Endodermal cell (in vitro differentiated cells): Measurements from ENCODE around the gene MUSK. TPM values are rescaled to one million over a fixed set of nuclear protein-coding genes. Genes with fewer than 3 reads are reported as not detected.
"Not testable (repeated sequence)": the region's sequence is repeated elsewhere in the genome, so short reads cannot be mapped to it uniquely, and the experiment has no call there.

Experiments
- DNase-seq: peaks from one replicate; pipeline ENCODE4 v3.0.0-alpha.2; 2017
- H3K27ac ChIP-seq: 2 replicates; pipeline ENCODE4 v1.5.1; 2013; ENCODE audit warnings: mild to moderate bottlenecking, low read depth, low read length, moderate library complexity
- H3K27me3 ChIP-seq: 2 replicates; pipeline ENCODE4 v1.6.1; 2013; ENCODE audit warnings: mild to moderate bottlenecking, low read length, moderate library complexity; ENCODE audit not compliant: insufficient read depth, control insufficient read depth, poor library complexity, severe bottlenecking
- H3K36me3 ChIP-seq: 2 replicates; pipeline ENCODE4 v1.7.0; 2013; ENCODE audit warnings: mild to moderate bottlenecking, low read length, moderate library complexity; ENCODE audit not compliant: control insufficient read depth, insufficient read depth
- H3K4me1 ChIP-seq: one replicate; pipeline ENCODE4 v1.7.0; 2013; ENCODE audit warnings: low read length; ENCODE audit not compliant: control insufficient read depth, insufficient read depth
- H3K4me3 ChIP-seq: 2 replicates; pipeline ENCODE4 v1.5.1; 2013; ENCODE audit warnings: mild to moderate bottlenecking, low read length, moderate library complexity
- H3K9ac ChIP-seq: 2 replicates; pipeline ENCODE4 v1.6.1; 2013; ENCODE audit warnings: mild to moderate bottlenecking, low read length, moderate library complexity; ENCODE audit not compliant: poor library complexity, severe bottlenecking; ENCODE audit errors: extremely low read depth
- H3K9me3 ChIP-seq: 2 replicates; pipeline ENCODE4 v1.6.1; 2013; ENCODE audit warnings: mild to moderate bottlenecking, low read length, moderate library complexity; ENCODE audit not compliant: control insufficient read depth
- H3K27ac Mint-ChIP-seq: 2 replicates; pipeline ENCODE4 v1.8.0; 2020; ENCODE audit warnings: mixed read lengths
- H3K27me3 Mint-ChIP-seq: 2 replicates; pipeline ENCODE4 v1.8.0; 2021; ENCODE audit warnings: mild to moderate bottlenecking, mixed read lengths; ENCODE audit not compliant: insufficient read depth
- H3K36me3 Mint-ChIP-seq: 2 replicates; pipeline ENCODE4 v1.8.0; 2020; ENCODE audit warnings: low read depth, mixed read lengths
- H3K4me1 Mint-ChIP-seq: 2 replicates; pipeline ENCODE4 v1.8.0; 2020; ENCODE audit warnings: mixed read lengths
- H3K4me3 Mint-ChIP-seq: 2 replicates; pipeline ENCODE4 v1.8.0; 2020; ENCODE audit warnings: mild to moderate bottlenecking, moderate library complexity, mixed read lengths
- H3K9me3 Mint-ChIP-seq: 2 replicates; pipeline ENCODE4 v1.8.0; 2020; ENCODE audit warnings: mild to moderate bottlenecking, mixed read lengths
- WGBS, 2 experiments: methylation state at CpG; one replicate each; pipeline versions ENCODE4 v1.1.5 to v1.1.7; 2013; ENCODE audit warnings: missing lambda C conversion rate in 2 of 2, mixed read lengths in 1 of 2; ENCODE audit not compliant: insufficient coverage in 1 of 2, insufficient read length in 1 of 2; 5-methylcytosine and 5-hydroxymethylcytosine counted together
- total RNA-seq, 2 donors: library from RNA; stranded (reverse); fragmentation: NEBNext Ultra II Directional in 1 of 2; extraction: Animal tissue kit (Norgen Biotek cat#: 25700) in 1 of 2; gene quantifications; 2 replicates in 1 of 2; 3 replicates in 1 of 2; pipeline ENCODE4 v1.2.1, GENCODE V29; 2021
- TF ChIP-seq, protein P1 (sequence below): fragments of 200-600 bp; sonication (generic); conservative IDR thresholded peaks from 2 replicates; pipeline ENCODE4 v1.5.0; 2021; ENCODE audit warnings: antibody characterized with exemption, mild to moderate bottlenecking

The MUSK gene
- total RNA-seq, 2 donors from 2014 or later: not detected

DNA sequence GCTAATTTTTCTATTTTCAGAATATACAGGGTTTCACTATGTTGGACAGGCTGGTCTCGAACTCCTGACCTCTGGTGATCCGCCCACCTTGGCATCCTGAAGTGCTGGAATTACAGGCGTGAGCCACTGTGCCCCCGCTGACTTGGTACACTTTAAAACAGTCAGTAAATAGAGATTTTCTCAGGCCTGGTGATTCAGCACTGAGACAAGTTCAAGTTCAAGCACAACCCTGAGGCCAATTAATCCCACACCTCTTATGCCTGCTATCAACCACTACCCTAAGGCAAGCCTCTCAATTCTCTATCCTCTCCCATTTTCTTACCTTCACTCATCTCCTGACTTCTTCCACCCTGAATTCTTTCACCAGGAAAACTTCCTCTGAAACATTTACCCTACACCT lies 18.9 kb downstream of the MUSK start:
- TF ChIP-seq, protein P1, sequence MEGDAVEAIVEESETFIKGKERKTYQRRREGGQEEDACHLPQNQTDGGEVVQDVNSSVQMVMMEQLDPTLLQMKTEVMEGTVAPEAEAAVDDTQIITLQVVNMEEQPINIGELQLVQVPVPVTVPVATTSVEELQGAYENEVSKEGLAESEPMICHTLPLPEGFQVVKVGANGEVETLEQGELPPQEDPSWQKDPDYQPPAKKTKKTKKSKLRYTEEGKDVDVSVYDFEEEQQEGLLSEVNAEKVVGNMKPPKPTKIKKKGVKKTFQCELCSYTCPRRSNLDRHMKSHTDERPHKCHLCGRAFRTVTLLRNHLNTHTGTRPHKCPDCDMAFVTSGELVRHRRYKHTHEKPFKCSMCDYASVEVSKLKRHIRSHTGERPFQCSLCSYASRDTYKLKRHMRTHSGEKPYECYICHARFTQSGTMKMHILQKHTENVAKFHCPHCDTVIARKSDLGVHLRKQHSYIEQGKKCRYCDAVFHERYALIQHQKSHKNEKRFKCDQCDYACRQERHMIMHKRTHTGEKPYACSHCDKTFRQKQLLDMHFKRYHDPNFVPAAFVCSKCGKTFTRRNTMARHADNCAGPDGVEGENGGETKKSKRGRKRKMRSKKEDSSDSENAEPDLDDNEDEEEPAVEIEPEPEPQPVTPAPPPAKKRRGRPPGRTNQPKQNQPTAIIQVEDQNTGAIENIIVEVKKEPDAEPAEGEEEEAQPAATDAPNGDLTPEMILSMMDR: no peak
- Histone ChIP-seq H3K27ac (no peak overlapping the region), H3K27me3 (no peaks in the 10 kb centered on the region), H3K4me3 (no peak overlapping the region), H3K4me1 (no peaks in the 10 kb centered on the region), H3K36me3 (no peaks in the 10 kb centered on the region), H3K9ac (no peak overlapping the region), H3K9me3 (no peaks in the 10 kb centered on the region)
- no peaks in the 10 kb centered on the region for H3K27me3 Mint-ChIP-seq
- whole genome bisulfite sequencing, 2 experiments: 92 to 95% methylated on average over 4 of the region's 4 CpGs
- no peak for DNase-seq
- no peak overlapping the region for H3K27ac Mint-ChIP-seq
- no peaks in the 10 kb centered on the region for H3K4me1 Mint-ChIP-seq
- H3K9me3 Mint-ChIP-seq: no peaks in the 10 kb centered on the region
- H3K36me3 Mint-ChIP-seq: no peaks in the 10 kb centered on the region
- H3K4me3 Mint-ChIP-seq: no peak overlapping the region

DNA sequence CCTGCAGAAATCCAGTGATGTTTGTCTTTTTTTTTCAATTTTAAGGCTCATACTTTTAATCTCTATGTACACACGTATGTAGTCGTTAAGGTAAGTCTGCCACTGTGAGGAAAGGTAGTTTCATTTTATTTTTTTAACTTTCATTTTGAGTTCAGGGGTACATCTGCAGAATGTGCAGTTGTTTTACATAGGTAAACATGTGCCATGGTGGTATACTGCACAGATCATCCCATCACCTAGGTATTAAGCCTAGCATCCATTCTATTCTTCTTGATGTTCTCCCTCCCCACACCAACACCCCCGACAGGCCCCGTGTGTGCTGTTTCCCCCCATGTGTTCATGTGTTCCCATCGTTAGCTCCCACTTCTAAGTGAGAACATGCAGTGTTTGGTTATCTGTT lies 19.7 kb downstream of the MUSK start:
- Histone ChIP-seq H3K27me3 (no peaks in the 10 kb centered on the region), H3K4me3 (no peak overlapping the region), H3K4me1 (no peaks in the 10 kb centered on the region), H3K36me3 (no peaks in the 10 kb centered on the region), H3K27ac (no peak overlapping the region), H3K9ac (no peak overlapping the region), H3K9me3 (no peaks in the 10 kb centered on the region)
- Mint-ChIP-seq H3K27ac (no peak overlapping the region), H3K4me3 (no peak overlapping the region), H3K36me3 (no peaks in the 10 kb centered on the region), H3K27me3 (no peaks in the 10 kb centered on the region), H3K9me3 (no peaks in the 10 kb centered on the region), H3K4me1 (no peaks in the 10 kb centered on the region)
- 88 to 92% methylated on average over 3 to 5 of the region's 5 CpGs for WGBS, 2 experiments
- TF ChIP-seq, protein P1: no peak
- DNase-seq: no peak

DNA sequence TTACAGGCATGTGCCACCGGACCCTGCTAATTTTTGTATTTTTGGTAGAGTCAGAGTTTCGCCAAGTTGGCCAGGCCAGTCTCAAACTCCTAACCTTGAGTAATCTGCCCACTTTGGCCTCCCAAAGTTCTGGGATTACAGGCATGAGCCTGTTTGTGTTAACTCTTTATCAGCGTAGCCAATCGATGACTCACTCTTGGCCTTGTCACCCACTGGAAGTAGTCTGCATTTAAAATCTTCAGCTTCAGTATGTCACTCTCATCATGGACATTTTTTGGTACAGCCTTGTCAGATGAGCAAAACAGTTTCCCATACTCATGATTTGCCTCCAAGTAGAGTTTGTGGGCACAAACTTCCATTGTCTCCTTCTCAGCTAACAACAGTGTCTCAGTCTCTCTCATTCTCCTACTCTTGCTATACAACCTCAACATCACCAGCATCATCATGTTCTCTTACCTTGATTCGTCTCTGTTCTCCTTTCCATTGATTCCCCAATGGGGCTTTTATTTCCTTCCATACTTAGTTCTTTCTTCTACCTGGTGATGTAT lies 22.5 kb downstream of the MUSK start:
- DNase-seq: no peak
- Mint-ChIP-seq H3K27me3 (no peaks in the 10 kb centered on the region), H3K27ac (no peak overlapping the region), H3K9me3 (no peaks in the 10 kb centered on the region), H3K36me3 (no peaks in the 10 kb centered on the region), H3K4me1 (no peaks in the 10 kb centered on the region), H3K4me3 (no peak overlapping the region)
- no peak overlapping the region for H3K9ac ChIP-seq
- 90 to 94% methylated on average over 3 to 5 of the region's 5 CpGs for WGBS, 2 experiments
- no peaks in the 10 kb centered on the region for H3K27me3 ChIP-seq
- no peaks in the 10 kb centered on the region for H3K9me3 ChIP-seq
- H3K4me3 ChIP-seq: no peak overlapping the region
- no peaks in the 10 kb centered on the region for H3K36me3 ChIP-seq
- TF ChIP-seq, protein P1: no peak
- no peak overlapping the region for H3K27ac ChIP-seq
- H3K4me1 ChIP-seq: no peaks in the 10 kb centered on the region

DNA sequence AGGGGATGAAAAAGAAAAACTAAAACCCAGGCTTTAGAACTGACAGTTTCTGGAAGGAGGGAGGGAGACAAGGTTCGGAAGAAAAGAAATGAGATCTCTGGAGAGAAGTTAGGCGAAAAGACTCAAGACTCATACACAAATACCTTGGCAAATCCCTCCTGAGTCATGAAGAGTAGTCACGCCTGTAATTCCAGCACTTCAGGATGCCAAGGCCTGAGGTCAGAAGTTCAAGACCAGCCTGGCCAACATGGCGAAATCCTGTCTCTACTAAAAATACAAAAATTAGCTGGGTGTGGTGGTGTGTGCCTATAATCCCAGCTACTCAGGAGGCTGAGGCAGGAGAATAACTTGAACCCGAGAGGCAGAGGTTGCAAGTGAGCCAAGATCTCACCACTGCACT lies 27.3 kb downstream of the MUSK start:
- not testable (repeated sequence) for H3K36me3 Mint-ChIP-seq, H3K36me3 ChIP-seq, H3K9me3 Mint-ChIP-seq, H3K4me1 ChIP-seq, H3K4me3 ChIP-seq, H3K9me3 ChIP-seq, H3K27me3 Mint-ChIP-seq, DNase-seq, H3K27ac Mint-ChIP-seq, H3K9ac ChIP-seq, H3K27me3 ChIP-seq, H3K4me3 Mint-ChIP-seq, H3K27ac ChIP-seq, H3K4me1 Mint-ChIP-seq
- 89 to 92% methylated on average over 5 of the region's 5 CpGs for WGBS, 2 experiments
